K562 (cell line): ENCODE data around the gene AHCYL2. TPM values are rescaled to one million over a fixed set of nuclear protein-coding genes. Genes with fewer than 3 reads are reported as not detected.

Source experiments
- FOXA1 ChIP-seq: fragments of 450-650 bp; IDR thresholded peaks from 2 replicates; pipeline ENCODE4 v1.6.1; 2016; ENCODE audit warnings: mild to moderate bottlenecking, borderline replicate concordance
- GTF2B ChIP-seq: IDR thresholded peaks from 2 replicates; pipeline ENCODE4 v1.6.1; 2011; ENCODE audit not compliant: insufficient read length; ENCODE audit errors: extremely low read depth
- LCOR ChIP-seq: sonication (generic); formaldehyde crosslinking; IDR thresholded peaks from 2 replicates; pipeline ENCODE4 v1.8.0; 2022; ENCODE audit warnings: mild to moderate bottlenecking, missing genetic modification reagents
- NFATC3 ChIP-seq: fragments of 450-650 bp; IDR thresholded peaks from 2 replicates; pipeline ENCODE4 v1.6.1; 2017; ENCODE audit warnings: mild to moderate bottlenecking
- SREBF2 ChIP-seq: sonication (generic); formaldehyde crosslinking; IDR thresholded peaks from 2 replicates; pipeline ENCODE4 v1.4.0; 2020; ENCODE audit warnings: mild to moderate bottlenecking, missing genetic modification reagents
- U2AF2 ChIP-seq: fragments of 200-400 bp; formaldehyde crosslinking; optimal IDR thresholded peaks from 2 replicates; pipeline ENCODE3; 2017; ENCODE audit warnings: low read depth, mild to moderate bottlenecking, low read length
- ZNF518B ChIP-seq: fragments of 250-450 bp; sonication (Bioruptor Pico); IDR thresholded peaks from 2 replicates; pipeline ENCODE4 v1.5.0; 2021; ENCODE audit warnings: mild to moderate bottlenecking, moderate library complexity
- polyA plus RNA-seq, 8 experiments: library from polyadenylated mRNA; depleted of rRNA in 4 of 8; stranded (reverse) in 5 of 8; unstranded in 3 of 8; fragments of >200 nt; fragmentation: Nextera tagmentation in 2 of 8; fragmentation: Illumina TruSeq in 1 of 8; extraction: Ambion mirVana in 2 of 8; extraction: Trizol in 1 of 8; gene quantifications; 2 replicates each; pipeline versions ENCODE4 v1.2.1 to v1.2.3, GENCODE V29; 2011 to 2014; ENCODE audit warnings: inconsistent platforms in 1 of 8, missing spikeins in 1 of 8
- total RNA-seq, 7 experiments: library from RNA; depleted of rRNA in 6 of 7; stranded (reverse); fragments of >200 nt in 6 of 7; fragmentation: Illumina TruSeq in 2 of 7; extraction: Trizol in 2 of 7; gene quantifications; 2 replicates each; pipeline versions ENCODE4 v1.2.1 to v1.2.3, GENCODE V29; 2011 to 2021; ENCODE audit warnings: low replicate concordance in 1 of 7

Gene AHCYL2
- total and polyA plus RNA-seq, 9 of the 15 experiments (the other 6 are each of a cell fraction or from before 2014, with no cell fraction given), result 0.93 to 10.5 (median 5.2) TPM

- no peak for TF ChIP-seq ZNF518B (CRISPR knock-in tag)
- no peak for TF ChIP-seq U2AF2
- no peak for TF ChIP-seq GTF2B
- TF ChIP-seq LCOR (CRISPR knock-in tag), result no peak
- TF ChIP-seq FOXA1, result no peak
- no peak for TF ChIP-seq NFATC3
- no peak for TF ChIP-seq SREBF2 (CRISPR knock-in tag)
- TF ChIP-seq, all 486 proteins: peak for 0
These were observed 15.4 kb downstream of the AHCYL2 start (continued) for GRCh38 chr7:129240119-129240820.
